NCI-H1694 (cell line): ENCODE data around the gene RUFY3.
"Not testable (repeated sequence)": the region's sequence is repeated elsewhere in the genome, so short reads cannot be mapped to it uniquely, and the experiment has no call there.

Experiments
- DNase-seq: peaks from one replicate; lab custom pipeline; 2025; lab: John Stamatoyannopoulos, UW

The RUFY3 gene

GRCh38 chr4:70778888-70779422, 57.2 kb downstream of the RUFY3 start:
- no peak for DNase-seq

GRCh38 chr4:70783096-70783495, 61.3 kb downstream of the RUFY3 start:
- no peak for DNase-seq

- DNase-seq: no peak
Observed at GRCh38 chr4:70787496-70787895, 65.7 kb downstream of the RUFY3 start.

DNA sequence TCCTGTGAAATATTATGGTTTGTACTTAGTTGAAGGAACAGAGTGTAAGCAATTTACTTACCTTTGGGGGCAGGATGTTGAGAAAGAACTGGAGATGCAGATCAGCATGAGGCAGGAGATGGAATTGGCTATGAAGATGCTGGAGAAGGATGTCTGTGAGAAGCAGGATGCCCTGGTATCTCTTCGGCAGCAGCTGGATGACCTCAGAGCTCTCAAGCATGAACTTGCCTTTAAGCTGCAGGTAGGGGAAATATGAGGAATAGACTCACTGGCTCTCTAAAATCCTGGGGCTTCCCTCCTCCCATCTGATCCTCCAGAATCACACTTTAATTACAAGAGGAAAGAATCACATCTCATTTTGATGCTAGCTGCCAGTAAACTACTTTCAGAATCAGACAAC, 67.0 kb downstream of the RUFY3 start:
- no peak for DNase-seq

- DNase-seq: no peak
Observed at GRCh38 chr4:70793626-70794025, 71.9 kb downstream of the RUFY3 start.

- DNase-seq: no peak
Observed at GRCh38 chr4:70801265-70801809, 79.6 kb downstream of the RUFY3 start.

- DNase-seq: no peak
Observed at GRCh38 chr4:70802928-70803580, 81.3 kb downstream of the RUFY3 start.

DNA sequence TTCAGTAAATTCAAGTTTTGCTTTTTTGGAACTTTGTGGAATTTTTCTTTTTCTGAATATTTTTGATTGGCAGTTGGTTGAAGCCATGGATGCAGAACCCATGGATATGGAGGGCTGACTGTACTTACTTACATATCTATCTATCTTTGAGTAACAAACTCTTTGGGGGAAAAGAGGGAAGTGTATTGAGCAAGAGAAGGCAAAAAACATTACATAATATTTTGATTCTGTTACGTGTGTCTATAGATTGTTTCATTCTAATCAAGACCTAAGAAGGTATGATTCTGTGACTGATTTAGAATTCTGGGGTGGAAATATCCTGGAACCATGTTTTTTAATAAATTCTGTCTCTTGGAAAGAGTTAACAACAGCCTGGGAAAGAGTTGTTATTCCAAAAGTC, 86.4 kb downstream of the RUFY3 start:
- DNase-seq: no peak

DNA sequence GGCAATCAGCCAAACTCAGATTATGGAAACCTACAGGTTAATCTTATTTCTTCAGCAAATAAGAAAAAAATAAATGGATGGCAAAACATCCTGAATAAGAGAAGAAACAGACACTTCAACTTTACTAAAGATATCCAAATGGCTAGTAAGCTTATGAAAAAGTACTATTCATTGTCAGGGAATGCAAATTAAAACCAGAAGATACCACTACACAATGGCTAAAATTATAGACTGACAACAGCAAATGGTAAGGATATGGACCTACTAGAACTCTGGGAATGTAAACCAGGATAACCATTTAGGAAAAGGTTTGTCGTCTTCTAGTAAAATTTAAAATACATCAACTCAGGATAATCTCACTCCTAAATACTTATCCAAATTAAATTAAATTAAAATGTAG, 93.6 kb downstream of the RUFY3 start:
- no peak for DNase-seq

GRCh38 chr4:70816894-70817293, 95.1 kb downstream of the RUFY3 start:
- DNase-seq: no peak

GRCh38 chr4:70818173-70818855, 96.5 kb downstream of the RUFY3 start:
- DNase-seq: no peak

DNA sequence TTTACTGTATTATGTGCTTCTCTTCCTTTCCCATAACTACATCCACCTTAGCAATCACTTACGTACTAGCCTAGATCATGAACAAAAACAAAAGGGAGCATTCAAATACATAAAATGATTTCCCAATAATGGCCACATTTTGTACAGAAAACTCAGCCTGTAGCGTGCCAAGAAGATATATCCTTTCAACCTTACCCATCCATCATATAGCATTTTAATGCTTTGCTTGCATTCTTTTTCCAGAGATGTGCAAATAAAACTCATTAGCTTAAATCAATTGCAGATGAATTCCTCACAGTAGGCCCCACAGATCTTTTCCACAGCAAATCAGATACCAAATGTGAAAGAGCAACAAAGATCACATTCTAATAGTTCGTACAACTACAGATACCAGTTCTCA, 97.2 kb downstream of the RUFY3 start:
- no peak for DNase-seq

DNA sequence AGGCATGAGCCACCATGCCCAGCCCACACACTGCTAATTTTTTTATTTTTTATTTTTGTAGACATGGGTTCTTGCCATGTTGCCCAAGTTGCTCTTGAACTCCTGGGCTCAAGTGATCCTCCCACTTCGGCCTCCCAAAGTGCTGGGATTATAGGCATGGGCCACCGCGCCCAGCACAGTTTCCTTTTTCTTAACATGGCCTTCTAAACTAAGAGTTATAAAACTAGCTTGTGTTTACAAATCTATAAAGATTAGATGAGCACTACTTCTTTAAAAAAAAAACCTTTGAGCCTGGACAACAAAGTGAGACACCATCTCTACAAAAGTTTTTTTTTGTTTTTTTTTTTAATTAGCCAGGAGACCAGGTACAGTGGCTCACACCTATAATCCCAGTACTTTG, 107.3 kb downstream of the RUFY3 start:
- no peak for DNase-seq

DNA sequence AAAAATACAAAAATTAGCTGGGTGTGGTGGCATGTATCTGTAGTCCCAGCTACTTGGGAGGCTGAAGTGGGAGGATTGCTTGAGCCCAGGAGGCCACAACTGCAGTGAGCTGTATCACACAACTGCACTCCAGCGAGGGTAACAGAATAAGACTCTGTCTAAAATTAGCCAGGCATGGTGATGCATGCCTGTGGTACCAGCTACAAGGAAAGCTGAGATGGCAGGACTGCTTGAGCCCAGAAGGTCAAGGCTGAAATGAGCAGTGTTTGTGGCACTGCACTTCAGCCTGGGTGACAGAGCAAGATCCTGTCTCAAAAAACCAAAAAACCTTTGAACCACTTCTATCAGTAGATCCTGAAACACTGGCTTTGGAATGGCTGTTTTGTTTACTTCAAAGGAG, 107.7 kb downstream of the RUFY3 start:
- DNase-seq: no peak

DNA sequence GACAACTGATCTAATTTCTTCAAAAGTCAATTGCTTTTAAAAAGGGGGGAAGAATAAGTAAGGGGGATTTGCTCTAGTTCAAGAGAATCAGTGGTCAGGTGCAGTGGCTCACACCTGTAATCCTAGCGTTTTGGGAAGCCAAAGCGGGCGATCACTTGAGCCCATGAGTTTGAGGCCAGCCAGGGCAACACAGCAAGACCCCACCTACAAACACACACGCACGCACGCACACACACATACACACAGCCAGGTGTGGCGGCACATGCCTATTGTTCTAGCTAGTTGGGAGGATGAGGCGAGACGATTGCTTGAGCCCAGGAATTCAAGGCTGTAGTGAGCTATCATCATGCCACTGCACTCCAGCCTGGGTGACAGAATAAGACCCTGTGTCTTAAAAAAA, 108.3 kb downstream of the RUFY3 start:
- DNase-seq: no peak

DNA sequence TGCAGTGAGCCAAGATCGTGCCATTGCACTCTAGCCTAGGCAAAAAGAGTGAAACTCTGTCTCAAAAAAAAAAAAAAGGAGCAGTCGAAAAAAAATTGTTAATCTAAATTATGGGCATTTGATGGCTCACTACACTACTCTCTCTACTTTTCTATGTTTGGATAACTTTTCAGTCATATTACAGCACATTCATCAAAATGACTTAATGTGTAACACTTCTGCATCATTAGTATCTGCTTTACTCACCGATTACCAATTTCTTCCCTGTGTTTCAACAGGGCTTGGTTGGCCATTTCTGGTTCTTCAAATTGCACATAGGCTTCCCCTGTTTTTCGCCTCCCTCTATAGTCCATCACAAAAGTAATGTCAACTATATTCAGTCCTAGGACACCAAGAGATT, 109.5 kb downstream of the RUFY3 start:
- no peak for DNase-seq

- DNase-seq: no peak
Observed at GRCh38 chr4:70833675-70834074, 111.9 kb downstream of the RUFY3 start.

- no peak for DNase-seq
Observed at GRCh38 chr4:70836081-70836480, 114.3 kb downstream of the RUFY3 start.

DNA sequence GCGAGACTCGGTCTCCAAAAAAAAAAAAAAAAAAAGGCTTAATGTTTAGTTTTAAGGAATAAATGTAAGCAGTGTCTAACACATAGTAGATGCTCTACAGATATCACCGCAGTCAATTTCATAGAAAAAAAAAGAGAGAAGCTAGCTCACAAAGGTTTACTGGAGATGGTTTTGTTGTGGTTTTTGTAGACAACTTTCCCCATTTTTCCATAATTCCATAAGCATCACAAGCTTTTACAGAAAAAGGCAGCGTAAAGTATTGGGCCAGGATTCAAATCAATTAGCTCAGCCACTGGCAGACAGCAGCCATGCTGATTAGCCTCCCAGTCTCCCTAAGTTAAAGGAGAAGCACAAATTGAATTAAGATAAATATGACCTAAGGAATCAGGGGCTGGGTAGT, 116.4 kb downstream of the RUFY3 start:
- no peak for DNase-seq

DNA sequence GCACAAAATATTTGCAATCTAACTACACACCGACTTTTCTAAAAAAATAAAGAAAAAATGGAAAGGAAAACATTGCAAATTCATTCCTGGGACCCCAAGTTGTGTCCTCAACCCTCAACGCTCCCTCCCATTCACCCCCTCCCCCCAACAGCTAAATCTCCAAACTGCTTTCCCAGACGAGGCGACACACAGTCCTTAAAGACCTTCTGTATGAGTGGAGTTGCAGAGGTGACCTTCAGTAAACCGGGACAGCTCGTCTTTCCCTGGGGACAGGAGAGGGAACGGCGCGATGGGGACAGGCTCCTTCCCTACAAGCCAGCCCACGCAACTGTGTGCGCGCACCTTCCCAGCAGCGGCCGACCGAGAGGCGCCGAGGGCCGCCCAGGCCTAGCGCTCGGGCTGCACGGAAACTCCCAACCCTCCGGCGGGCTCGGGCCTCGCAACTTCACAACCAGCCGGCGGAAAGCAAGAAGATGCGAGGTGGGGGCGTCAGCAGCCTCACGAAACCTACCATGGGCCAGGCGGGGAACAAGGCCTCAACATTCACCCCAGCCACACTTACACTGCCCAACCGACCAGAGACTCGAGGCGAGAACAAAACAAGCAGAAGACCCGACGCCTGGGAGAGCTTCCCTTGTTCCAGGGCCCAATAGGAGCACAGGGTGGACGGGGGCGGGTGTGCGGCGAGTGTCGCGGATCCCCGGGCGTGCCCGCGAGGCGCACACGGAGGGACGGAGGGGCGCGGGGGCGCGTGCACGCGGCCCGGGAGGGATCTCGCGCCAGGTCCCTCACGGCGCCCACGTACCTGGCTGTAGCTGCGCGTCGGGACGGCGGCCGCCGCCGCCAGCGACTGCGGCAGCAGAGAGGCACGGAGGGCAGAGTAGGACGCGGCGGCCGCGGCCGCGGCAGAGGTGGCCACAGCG, 117.2 kb downstream of the RUFY3 start:
- DNase-seq: no peak

DNA sequence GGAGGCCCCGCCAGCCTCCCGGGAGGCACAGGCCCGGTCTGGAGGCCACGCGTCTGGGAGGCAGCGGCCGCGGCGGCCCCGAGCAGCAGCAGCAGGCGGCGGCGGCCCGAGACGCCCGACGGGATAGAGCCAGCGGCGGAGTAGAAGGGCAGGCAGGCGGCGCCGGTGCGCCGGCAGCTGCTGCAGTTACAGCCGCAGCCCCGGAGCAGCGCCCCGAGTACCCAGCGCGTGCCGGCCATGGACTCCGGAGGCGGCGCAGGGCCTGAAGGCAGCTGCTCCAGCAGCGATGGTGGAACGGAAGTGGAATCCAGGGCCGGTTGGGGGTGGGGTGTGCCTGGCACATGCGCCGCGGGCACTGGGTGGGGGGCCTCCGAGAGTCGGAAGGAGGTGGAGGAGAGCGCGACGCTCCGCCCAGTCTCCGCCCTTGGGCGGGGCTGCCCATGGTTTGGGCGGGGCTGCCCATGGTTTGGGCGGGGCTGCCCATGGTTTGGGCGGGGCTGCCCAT, 117.9 kb downstream of the RUFY3 start, which contains the start of gene GRSF1:
Gene GRSF1 (minus strand): TSS at position 302 of the 505 bp plus-strand sequence. CDS start 63 bp downstream, at position 239.
- peak; percentile 70 for DNase-seq

- DNase-seq: not testable (repeated sequence)
Observed at GRCh38 chr4:70840137-70840536, 118.4 kb downstream of the RUFY3 start.
